ENCODE measurements around the gene ZNF587B. TPM values are rescaled to one million over a fixed set of nuclear protein-coding genes. Genes with fewer than 3 reads are reported as not detected.

Gene ZNF587B
- total and polyA plus RNA-seq, 9 of the 15 experiments (the other 6 are each of a cell fraction or from before 2014, with no cell fraction given) = 7.4 to 37.5 (median 20.8) TPM

GRCh38 chr19:57830071-57830602, at the start of gene ZNF587B (continued):
- TF ChIP-seq DEAF1 (CRISPR knock-in tag; IDR thresholded peaks at IDR 0.05) (no peak), CSDE1 (IDR thresholded peaks at IDR 0.05) (no peak), ZNF324 (CRISPR knock-in tag; IDR thresholded peaks at IDR 0.05) (no peak), BACH1 (tag; IDR thresholded peaks at IDR 0.05) (no peak), L3MBTL2 (IDR thresholded peaks at IDR 0.05) (no peak), ZKSCAN3 (CRISPR knock-in tag; IDR thresholded peaks at IDR 0.05) (no peak), TFE3 (CRISPR knock-in tag; IDR thresholded peaks at IDR 0.05) (no peak), NR2C1 (IDR thresholded peaks at IDR 0.05) (no peak), NR2C1 (tag; IDR thresholded peaks at IDR 0.05) (0 out of 2 replicates have a peak, but pooled peaks have one; percentile 18), HOMEZ (CRISPR knock-in tag; IDR thresholded peaks at IDR 0.05) (no peak), ZBTB33 (CRISPR knock-in tag; IDR thresholded peaks at IDR 0.05) (peak; percentile 96), ARID3B (CRISPR knock-in tag; IDR thresholded peaks at IDR 0.05; ENCODE audit: borderline replicate concordance) (no peak), ZZZ3 (IDR thresholded peaks at IDR 0.05) (no peak), DIDO1 (tag; IDR thresholded peaks at IDR 0.05; ENCODE audit: low read depth) (no peak), NFATC3 (IDR thresholded peaks at IDR 0.05) (no peak), ATF2 (CRISPR knock-in tag; IDR thresholded peaks at IDR 0.05) (no peak), TRIM24 (IDR thresholded peaks at IDR 0.05) (peak in 1 of 2 experiments; percentile 36; a peak in 1 of 4 replicates), SMARCC2 (IDR thresholded peaks at IDR 0.05; ENCODE audit: low read depth) (no peak), NFXL1 (CRISPR knock-in tag; IDR thresholded peaks at IDR 0.05) (no peak)
